NCI-H82 (cell line): ENCODE measurements around the gene DHFR.

Source experiments
- DNase-seq: peaks from one replicate; lab custom pipeline; 2025; lab: John Stamatoyannopoulos, UW

The DHFR gene

DNA sequence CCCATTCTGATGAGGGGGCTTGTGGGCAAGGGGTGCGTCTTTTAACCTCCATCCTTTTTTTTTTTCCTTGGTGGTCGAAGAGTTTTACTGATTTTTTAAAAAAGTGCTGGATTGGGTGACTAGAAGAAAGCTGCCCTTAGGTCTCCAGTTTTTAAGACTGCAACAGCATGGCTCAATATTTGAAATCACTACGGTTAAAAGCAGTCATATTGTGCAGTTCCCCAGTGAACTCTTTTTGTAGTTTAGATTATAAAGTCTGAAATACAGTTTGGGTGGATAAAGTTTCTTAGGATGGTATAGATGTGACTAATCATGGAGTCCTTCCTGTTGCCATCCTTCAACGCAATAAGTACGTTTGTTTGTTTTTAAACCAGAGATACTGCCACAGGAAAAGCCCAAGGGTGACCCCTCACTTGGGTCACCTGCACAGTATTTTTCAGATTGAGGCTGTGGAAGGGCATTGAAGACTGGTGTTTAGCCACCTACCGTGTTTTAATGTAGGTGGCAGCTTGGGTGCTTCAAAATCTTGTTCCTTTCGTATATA lies 520 bp upstream of the DHFR start:
- DNase-seq: no peak

- DNase-seq: peak; percentile 29
Measured at GRCh38 chr5:80654054-80654390, 761 bp downstream of the DHFR start.

DNA sequence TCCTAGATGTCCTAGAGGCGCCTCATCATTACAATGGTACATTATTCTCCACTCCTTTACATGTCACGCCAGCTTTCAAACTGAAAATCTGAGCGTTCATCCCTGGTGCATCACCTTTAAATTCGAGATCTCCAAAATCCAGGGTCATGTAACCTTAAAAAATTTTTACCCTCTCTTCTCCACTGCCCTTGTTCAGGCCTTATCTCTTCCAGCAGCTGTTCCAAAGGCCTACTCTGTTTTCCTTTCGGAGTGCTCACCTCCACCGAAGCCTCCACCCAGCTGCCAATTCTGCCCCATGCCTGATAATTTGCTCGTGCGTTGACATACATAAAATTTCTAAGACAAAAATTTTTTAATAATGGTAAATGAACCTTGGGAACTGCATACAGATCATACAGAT lies 1.3 kb downstream of the DHFR start:
- DNase-seq: peak; percentile 5

GRCh38 chr5:80646926-80647325 lies 7.9 kb downstream of the DHFR start:
- no peak for DNase-seq

GRCh38 chr5:80644900-80645299 lies 9.9 kb downstream of the DHFR start:
- no peak for DNase-seq

GRCh38 chr5:80641353-80641752 lies 13.4 kb downstream of the DHFR start:
- DNase-seq: no peak

DNA sequence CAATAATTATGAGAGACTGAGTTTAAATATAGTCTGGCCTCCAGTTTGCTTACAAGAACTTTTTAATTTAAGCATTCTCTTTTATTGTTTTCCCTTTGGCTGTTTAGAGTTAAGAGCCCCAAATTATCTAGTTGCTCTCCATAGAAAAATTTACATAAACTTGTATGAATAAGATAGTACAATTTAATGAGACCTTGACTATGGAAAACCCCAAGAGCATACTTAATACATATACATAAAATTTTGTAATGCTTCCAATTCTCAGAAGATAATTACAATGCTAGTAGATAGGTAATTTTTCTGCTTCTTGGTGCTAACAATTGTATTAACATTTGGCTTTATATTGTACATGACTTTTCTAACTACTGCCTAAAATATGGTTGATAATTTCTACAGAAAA lies 20.6 kb downstream of the DHFR start:
- DNase-seq: no peak

GRCh38 chr5:80632700-80633099 lies 22.1 kb downstream of the DHFR start:
- DNase-seq: no peak

DNA sequence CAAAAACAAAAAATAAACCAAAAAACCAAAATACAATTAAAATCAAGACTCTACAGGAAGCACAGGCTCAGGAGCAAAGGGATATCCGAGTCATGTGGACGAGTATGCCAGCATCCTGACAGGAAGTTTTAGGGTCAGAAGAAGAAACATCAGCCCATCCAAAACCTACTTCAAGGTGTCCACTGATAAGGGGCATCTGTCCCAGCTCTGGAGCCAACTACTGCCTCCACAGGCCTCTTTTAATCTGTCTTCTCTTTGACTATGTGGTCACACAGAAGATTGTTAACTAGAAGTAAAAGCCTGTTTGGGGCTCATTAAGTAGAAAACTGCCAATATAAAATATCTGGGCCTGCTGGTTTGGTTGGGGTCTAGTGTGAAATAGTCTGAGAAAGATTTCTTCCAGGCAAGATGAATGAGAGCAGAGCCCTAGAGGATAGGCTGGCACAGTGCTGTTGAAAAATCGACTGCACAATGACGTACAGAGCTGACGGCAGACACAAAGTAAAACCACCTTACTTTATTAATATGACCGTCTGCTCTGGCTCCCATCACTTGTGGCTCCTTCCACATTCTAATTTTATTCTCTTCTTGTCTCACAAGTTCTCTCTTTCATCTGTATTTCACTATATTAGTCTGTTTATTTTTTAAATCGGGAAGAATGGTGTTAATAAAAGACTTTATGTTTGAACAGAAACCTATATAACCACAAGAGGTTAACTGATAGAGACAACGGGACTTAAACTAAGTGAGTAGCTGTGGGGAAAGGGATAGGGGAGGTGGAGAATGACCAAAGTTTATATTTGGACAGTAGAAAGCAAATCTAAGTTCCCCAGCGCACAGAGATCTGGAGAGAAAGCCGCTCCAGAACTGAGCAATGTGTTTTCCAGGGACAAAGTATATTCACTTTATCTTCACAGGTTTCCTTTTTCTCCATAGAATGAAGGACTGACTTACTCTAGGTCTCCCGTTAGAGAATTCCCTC lies 23.2 kb downstream of the DHFR start:
- no peak for DNase-seq

DNA sequence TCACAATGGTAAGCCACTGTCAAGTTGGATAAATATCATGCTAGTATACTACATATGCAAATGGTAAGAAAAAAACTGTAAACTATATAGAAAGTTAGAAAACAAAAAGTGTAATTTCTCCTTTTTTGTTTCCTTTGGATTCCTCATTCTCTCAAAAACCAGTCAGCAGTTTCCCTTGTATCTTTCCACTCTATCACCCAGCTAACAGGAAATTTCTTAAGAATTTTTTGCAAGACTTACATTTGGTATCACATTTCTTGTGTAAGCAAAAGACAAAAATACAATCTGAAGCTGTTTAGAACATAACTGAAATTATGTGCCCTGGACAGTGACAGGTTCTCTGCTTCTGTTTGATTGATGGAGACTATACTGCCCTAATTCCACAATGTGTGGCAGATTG lies 25.5 kb downstream of the DHFR start:
- DNase-seq: no peak

DNA sequence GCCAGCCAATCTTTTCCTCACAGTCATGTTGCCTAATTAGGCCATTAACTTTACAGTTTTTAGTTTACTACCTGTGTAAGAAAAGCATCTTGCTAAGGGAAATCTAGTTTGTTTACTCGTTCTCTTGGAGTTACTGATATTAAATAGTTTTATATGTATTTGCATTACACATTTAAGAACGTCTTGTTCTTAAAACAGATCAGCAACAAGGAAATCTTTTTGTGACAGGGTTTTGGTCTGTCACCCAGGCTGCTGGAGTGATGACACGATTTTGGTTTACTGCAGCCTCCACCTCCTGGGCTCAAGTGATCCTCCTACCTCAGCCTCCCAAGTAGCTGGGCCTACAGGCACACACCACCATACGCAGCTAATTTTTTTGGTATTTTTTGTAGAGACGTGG lies 29.6 kb downstream of the DHFR start:
- DNase-seq: no peak

DNA sequence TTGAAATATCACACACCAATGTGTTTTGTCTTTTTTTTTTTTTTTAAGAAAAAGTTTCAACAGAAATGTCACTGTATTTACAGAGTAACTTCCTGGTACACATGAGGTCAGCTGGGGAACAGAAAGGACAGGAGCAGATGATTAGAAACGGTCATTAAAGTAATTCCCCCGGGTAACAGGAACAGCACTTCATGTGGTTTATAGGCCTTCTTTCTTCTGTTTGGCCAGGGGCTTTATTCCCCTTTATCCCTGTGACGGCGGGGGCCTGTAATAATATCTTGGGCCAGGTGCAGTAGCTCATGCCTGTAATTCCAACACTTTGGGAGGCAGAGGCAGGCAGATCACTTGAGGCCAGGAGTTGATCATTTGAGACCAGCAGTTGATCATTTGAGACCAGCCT lies 30.8 kb downstream of the DHFR start:
- peak; percentile 43 for DNase-seq

- no peak for DNase-seq
Measured at GRCh38 chr5:80622756-80623155, 32.0 kb downstream of the DHFR start.

GRCh38 chr5:80620211-80620610 lies 34.6 kb downstream of the DHFR start:
- no peak for DNase-seq

GRCh38 chr5:80619086-80619485 lies 35.7 kb downstream of the DHFR start:
- no peak for DNase-seq

DNA sequence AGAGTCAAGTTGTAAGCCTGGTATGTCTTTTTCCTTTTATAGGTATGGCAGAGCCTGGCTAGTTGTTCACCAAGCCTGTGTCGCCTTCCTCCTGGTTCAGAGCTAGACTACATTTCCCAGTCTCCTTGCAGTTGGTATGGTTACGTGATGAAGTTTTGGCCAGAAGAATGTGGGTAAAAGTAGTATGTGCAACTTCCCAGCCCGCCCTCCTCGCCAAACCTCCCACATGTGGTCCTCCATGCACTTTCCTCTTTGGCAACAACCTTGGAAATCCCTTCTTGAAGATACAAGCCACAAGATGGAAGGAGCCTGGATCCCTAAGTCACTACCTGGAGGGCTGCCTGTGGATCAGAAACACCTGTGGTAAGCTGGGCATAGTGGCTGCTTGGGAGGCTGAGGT lies 36.3 kb downstream of the DHFR start:
- DNase-seq: no peak

- no peak for DNase-seq
Measured at GRCh38 chr5:80615266-80615914, 39.4 kb downstream of the DHFR start.

- no peak for DNase-seq
Measured at GRCh38 chr5:80609692-80610091, 45.1 kb downstream of the DHFR start.

DNA sequence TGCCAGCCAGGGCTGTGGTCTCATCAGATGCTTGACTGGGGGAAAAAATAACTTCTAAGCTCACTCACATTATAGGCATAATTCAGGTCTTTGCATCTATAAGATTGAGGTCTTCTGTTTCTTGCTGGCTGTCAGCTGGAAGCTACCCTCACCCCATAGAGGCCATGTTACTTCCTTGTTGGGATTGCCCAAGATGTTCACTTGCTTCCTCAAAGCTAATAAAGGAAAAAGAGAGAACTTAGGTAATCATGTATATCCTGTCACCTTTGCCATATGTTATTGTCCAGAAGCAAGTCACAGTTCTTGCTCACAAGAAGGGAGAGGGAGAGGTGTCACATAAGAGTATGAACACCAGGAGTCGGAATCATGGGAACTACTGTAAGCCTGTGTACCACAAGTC lies 46.1 kb downstream of the DHFR start:
- no peak for DNase-seq

GRCh38 chr5:80607832-80608231 lies 47.0 kb downstream of the DHFR start:
- DNase-seq: no peak

- DNase-seq: no peak
Measured at GRCh38 chr5:80607343-80607742, 47.4 kb downstream of the DHFR start.

DNA sequence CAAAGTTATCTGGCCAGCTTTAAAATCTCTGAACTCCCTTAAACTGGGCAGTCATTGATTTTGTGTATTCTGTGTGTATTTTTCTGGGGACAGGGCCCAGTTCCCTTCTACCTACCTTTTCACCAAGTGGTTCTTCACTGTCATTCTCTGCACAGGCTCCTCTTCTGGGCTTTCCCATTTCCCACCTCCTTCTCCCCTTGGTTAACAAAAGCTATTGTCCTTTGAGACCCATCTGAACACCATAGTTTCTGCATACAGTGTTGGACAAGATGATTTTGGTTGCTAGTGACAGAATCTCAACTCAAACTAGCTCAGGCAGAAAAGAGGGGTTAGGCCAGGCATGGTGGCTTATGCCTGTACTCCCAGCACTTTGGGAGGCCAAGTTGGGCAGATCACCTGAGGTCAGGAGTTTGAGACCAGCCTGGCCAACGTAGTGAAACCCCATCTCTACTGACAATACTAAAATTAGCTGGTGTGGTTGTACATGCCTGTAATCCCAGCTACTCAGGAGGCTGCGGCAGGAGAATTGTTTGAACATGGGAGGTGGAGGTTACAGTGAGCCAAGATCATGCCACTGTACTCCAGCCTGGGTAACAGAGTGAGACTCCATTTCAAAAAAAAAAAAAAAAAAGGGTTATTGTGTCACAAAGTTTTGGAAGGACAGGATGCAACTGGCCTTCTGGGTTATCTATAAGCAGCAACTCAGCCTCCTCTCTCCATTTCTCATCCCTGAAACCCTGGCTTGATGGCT lies 53.7 kb downstream of the DHFR start:
- no peak for DNase-seq

DNA sequence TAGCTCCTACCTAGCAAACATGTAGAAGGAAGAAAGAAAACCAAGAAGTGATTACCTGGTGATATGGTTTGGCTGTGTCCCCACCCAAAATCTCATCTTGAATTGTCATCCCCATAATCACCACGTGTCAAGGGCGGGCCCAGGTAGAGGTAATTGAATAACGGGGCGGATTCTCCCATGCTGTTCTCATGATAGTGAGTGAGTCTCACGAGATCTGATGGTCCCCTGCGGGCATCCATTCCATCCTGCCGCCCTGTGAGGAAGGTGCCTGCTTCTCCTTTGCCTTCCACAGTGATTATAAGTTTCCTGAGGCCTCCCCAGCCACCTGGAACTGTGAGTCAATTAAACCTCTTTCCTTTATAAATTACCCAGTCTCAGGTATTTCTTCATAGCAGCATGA lies 57.3 kb downstream of the DHFR start:
- DNase-seq: no peak
